ENCODE measurements around the gene GAB2.

GAB2 gene

DNA sequence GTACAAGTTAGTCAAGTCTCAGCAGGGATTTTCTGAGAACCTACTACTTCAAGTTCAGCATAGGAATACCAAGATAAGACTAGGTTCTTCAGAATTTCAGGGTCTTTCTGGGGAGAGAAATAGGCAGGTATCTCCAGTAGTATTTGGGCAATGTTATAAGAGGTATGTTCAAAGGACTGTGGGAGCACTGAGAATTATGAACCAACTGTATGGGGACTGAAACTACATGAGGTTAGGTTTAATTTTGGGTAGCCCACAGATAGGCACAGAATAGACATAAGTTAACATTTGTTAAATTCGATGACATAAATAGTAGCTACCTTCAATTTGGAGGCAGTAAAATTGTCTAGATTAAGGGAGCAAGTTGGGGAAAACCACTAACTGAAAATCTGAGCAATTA, 9.2 kb upstream of the GAB2 start:
- no peak for DNase-seq

DNA sequence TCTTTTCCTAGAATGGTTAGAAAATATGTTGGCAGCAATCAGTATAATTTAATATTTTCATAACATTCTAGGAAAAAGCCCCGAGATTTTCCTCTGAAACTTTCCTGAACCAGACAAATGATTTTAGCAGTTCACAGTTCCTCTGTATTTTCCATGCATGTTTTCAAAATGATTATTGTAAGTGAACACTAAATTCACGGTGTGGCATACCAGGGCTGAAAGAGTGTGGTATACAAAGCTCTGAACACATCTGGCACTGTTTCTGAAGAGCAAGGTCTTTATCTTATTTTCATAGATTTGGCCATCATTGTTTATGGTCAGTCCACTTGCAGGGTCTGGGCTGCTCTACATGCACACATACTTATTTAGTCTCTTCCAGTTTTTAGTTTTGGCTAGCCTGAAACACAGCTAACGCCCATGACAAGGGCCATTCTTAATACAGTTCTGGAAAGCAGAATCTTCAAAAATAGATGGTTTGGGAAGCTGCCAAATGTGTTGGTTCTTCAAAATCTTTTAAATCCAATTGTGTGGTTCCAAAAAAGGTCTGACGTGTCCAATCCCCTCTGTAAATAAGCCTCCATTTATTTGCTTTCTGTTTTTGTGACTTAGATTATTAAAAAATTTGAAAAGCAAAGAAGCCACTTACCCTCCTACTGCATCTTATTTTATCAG, 7.9 kb upstream of the GAB2 start:
- DNase-seq: no peak

DNA sequence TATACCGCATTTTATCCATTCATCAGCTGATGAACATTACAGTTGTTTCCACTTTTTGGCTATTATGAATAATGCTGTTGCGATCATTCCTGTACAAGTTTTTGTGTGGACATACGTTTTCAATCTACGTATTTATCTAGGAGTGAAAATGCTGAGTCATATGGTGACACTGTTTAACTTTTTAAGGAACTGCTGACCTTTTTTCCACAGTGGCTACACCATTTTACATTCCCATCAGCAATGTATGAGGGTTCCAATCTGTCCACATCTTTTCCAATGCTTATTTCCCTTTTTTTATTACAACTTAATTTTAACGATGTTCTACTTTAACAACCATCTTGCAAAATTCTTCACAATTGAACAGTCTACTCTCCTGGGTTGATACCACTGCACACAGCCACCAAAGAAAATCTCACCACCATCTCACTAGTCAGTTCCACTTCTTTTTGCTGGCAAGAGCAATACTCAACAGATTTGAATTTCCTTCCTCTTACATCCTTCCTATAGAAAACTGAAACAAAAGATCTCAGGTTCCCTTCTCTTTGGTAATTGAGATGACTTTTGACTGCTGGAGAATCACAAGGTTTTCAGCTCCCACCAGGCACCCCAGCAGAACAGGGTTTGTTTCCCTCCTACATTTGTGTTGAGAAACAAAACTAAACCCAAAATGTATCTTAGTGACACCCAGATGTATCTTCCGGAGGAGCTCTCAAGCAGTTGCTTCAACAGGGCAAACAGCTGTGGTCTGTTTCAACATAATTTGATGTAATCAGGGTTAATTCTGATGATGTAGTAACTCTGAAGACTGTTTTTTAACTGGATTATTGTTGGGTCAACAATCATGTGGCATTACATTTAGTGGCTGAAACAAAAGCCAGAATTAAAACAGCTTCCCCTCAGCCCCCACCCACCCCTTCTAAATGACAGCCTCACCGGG, 7.0 kb upstream of the GAB2 start:
- no peak for DNase-seq

DNA sequence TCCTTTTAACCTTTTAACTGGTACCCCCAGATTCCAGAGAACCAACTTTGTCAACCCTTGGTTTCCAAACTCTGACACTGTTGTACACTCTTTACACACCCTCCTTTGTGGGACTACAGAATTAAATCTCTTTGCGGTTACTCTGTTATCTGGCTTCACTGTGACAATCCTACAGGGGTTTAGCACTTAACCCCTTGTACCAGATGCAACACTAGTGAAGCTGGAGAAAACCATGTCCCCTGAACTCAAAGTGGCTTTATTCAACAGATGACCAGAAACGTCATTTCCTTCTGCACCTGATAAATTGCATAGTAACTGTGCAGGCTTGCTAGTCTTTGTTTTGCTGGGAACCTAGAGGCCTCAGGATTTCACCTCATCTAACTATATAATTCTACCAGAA, 5.6 kb upstream of the GAB2 start:
- no peak for DNase-seq

DNA sequence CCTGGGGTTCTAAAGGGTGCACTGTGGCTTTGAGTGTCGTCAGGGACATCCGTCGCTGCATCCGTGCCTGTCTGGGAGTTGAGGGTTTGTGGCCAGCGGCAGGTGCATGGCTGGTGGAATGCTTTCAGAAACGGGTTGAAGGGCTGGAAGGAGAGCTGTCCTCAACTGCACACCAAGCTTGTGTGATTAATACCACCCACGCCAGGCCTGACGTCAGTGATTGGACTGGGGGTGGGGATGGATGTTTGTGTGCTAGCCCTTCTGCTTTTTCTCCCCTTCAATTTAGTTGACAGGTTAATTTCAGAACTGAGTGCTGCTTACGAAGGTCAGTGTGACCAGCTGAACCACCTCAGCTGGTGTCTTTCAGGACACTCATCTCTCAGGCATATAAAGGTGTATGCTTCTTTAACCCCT, 3.2 kb upstream of the GAB2 start:
- no peak for DNase-seq

DNA sequence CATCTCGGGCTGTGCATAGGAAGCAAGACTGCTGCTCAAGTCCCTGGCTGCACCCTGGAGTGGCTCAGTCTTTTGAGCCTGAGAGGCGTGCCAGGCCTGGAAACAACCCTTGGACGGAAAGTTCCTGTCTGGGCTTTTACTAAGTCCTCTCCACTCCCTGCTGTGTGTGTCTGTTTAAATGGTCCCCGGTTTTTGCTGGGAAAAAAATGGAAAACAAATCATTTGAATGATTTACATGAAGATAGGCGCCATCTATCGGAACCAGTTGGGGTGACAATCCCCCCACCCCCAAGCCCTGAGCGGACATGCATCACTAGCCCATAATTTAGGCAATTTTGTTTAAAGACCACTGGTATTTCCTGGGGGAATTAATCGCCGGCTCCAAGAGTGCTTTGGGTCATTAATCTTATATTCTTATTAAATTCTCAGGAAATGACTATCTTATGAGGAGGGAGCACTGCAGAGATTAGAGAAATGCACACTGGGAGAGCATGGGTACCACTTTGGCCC, 2.7 kb upstream of the GAB2 start:
- peak; percentile 21 for DNase-seq

DNA sequence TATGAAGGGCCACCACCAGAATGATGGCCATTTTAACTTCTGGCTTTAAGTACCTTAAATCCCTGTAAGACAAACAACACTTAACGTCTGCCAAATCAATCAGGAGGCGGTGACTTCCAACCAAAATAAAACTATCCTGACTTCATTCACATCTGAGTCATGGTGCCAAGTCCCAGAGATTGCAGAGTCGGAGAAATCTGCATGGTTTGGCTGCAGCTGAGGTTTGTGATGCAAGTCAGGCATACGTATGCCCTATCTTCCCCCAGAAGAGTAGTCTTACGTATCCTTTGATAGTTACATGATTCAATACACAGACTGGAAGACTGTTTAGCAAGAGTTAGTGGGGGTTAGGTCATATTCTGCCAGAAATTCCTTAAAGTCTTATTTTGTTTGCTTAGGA, 1.7 kb upstream of the GAB2 start:
- peak; percentile 52 for DNase-seq

DNA sequence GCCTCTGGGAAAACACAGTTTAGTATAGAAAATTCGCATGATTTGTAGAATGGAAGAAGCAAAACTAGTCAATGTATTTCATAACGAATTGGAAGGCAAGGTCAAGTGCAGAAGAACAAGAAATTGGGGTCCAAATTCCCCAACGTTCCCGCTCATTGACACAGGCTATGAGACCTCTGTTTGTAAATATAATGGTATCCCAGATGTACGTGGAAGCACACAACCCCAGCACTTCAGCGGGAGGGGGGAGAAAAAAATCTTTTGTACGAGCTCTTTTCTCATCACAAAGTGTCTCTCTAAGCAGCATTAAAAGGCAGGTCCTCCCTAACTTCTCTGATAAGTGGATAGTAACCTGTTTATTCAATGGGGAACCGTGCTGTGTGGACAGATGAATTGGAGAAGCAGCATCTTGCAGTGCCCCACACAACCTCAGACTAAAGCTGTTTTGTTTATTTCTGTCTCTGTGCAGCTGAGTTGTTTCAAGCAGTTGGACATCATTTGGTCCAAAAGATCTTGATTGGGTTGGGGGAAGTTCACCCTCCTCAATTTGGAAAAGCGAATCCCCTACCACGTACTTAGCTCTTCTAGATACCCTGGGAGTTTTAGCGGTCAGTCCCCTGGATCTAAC, 1.1 kb upstream of the GAB2 start:
- no peak for DNase-seq

DNA sequence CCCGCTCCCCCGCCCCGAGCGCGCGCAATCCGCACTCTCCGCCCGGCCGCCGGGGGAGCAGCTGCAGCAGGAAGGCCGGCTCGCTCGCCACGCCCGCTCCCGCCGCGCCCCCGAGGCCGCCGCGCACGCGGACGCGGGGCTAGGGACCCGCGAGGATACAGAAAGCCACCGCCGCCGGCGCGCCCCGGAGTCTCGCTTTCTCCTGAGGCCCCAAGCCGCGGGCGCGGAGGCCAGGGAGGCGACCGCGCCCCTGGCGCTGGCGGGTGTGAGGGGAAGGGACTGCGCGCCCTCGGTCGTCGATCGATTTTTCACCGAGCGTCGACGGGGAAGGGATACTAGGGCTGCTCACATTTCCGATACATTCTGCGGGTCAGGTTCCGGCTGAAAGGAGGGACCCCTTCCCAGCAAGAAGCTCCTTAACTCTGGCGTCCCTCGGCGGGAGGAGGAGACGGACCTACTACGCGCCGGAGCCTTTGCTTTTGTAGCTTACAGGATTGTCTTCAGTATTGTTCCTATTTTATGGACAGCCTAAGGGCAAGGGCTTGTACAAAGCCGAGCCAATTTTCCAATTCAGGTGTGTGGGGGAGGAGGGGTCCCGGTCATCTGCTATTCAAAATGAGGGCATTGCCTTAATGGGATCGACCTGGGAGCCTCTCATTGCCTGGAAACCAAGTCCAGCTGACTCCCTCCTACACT, 416 bp upstream of the GAB2 start:
- DNase-seq: peak; percentile 63

DNA sequence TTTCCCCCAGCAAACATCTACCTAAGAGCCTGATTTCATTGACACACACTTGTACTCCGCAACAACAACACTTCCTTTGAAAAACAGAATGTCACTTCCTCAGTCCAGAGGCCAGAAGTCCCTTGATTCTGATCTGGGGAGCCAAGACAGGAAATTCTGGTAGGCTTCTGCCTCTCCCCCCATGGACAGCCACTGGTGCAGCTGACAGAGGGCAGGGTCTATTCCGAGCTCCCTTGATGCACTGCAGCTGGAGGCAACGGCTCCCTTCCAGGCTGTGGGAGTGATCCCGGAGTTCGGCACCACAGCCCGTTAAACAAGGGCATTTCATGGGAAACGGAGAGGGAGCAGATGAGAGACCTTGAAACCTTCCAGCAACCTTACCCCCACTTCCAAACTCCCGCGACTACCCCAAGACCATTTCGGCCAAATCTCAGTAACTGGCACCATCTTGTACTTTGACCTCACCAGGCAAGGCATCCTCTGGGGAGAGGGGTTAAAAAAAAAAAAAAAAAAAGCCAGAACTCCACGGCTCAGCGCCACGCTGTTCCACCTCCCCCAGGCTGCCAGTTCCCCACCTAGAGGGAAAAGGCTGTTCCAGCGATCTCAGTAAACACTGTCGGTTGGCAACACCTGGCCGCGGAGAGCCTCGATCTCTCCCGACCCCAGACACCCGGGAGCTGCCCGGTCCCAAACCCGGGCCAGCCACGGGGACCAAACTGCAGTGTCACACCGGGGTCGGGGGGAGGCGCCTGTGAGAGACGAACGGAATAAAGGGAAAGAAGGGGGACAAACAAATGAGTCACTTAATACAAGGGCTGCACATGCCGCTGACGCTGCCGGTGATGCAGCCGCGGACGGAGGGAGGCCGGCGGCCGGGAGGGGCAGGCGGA, 1.1 kb downstream of the GAB2 start:
- peak; percentile 78 for DNase-seq

DNA sequence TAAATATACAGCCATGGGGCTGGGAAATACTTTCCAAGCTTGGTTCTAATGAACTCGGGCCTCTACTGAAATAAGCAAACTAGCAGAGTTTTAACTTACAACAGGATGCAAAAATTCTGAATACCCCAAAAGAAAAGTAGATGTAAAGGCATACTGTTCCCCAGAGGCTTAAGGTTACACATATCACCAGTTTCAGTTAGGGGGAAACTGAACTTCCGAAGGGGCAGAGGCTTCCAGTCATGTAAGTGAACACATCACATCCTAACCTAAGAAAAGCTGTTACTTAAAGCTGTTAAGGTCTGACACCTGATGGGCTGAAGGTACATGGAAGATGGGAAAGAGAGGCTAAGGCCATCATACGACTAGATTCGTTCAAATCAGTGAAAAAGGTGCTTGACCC, 2.3 kb downstream of the GAB2 start:
- DNase-seq: no peak

DNA sequence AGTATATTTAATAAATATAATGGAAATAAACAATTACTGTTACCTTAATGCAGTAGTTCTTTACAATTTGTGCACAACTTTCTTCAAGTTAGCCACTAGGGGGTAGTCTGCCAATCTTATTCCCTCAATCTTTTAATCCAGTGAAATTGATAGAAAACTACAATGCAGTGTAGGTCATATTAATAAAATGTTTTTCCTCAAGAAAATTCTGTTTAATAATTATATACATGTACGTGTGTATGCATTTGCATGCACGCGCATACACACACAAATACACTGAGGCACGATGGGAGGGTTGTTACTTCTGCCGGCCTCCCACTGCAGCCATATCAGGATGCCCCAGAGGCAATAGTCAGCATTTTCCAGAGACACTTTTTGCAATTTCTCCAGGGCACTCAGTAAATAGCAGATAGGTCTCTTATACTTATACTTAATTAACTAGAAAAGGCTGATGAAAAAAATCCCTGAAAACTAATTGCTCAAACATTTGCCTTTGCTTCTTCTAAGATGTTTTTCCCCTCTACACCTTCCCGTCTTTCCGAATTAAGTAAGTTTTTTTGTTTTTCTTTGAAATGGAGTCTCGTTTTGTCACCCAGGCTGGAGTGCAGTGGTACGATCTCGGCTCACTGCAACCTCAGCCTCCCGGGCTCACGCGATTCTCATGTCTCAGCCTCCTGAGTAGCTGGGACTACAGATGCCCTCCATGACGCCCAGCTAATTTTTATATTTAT, 3.1 kb downstream of the GAB2 start:
- DNase-seq: no peak

DNA sequence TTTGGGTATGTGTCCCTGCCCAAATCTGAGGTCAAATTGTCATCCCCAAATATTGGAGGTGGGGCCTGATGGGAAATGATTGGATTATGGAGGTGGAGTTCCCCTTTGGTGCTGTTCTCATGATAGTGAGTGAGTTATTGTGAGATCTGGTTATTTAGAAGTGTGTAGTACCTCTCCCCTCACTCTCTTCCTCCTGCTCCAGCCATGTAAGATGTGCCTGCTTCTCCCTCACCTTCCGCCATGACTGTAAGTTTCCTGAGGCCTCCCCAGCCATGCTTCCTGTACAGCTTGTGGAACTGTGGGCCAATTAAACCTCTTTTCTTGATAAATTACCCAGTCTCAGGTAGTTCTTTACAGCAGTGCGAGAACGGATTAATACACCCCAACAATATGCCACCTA, 9.0 kb downstream of the GAB2 start:
- no peak for DNase-seq

DNA sequence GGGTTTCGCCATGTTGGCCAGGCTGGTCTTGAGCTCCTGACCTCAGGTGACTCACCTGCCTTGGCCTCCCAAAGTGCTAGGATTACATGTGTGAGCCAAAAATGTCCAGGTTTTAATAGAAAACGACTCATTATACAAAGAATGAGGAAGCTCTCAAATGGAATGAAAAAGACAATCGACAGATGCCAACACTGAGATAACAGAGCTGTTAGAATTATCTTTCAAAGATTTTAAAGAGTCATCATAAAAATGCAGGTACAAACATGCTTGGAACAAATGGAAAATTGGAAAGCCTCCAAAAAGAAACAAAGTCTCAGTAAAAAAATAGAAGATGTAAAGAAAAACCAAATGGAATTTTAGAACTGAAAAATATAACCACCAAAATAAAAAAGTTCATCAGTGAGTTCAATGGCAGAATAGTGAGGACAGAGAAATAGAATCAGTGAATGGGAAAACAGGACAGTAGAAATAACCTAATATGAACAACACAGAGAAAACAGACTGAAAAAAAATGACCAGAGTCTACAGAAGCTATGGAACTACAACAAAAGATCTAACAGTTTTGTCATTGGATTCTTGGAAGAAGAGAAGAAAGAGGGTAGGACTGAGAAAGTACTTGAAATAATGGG, 10.9 kb downstream of the GAB2 start:
- no peak for DNase-seq

DNA sequence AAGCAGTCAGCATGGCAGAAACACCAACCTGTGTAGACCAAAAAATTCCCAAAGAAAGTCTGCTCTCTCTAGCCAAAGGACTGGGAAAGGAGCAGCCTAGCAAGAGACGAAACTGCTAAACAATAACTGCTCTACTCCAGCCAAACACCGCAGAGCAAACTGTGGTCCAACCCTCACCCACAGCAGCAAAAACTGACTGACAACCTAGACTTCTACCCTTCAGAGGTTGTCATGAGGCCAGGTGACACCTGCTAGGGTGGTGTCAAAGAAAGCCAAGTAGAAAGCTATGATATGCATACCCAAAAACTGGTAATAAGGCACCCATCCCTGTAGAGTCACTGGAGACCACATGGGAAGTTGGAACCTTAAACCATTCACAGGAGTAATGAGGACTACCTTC, 11.8 kb downstream of the GAB2 start:
- DNase-seq: no peak

DNA sequence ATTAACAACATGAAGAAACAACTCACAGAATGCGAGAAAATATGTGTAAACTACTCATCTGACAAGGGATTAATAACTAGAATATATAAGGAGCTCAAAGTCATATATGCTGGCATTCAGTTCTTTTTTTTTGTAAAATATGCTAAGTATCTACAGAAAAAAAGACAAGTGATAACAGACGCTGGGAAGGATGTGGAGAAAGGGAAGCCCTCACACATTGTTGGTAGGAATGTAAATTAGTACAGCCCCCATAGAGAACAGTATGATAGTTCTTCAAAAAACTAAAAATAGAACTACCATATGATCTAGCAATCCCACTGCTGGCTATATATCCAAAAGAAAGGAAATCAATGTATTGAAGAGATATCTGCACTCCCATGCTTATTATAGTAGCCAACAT, 13.8 kb downstream of the GAB2 start:
- no peak for DNase-seq

DNA sequence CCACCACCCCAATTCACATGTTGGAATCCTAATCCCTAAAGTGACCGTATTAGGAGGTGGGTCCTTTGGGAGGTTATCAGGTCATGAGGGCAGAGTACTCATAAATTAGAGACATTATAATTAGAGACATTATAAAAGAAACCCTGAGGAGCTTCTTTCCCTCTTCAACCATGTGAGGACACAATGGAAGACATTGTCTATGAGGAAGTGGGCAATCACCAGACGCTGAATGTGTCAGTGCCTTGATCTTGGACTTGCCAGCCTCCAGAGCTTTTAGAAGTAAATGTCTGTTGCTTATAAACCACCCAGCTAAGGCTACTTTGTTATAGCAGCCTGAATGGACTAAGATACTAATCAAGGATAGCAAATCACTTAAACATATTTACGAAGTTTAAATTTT, 14.8 kb downstream of the GAB2 start:
- DNase-seq: no peak

DNA sequence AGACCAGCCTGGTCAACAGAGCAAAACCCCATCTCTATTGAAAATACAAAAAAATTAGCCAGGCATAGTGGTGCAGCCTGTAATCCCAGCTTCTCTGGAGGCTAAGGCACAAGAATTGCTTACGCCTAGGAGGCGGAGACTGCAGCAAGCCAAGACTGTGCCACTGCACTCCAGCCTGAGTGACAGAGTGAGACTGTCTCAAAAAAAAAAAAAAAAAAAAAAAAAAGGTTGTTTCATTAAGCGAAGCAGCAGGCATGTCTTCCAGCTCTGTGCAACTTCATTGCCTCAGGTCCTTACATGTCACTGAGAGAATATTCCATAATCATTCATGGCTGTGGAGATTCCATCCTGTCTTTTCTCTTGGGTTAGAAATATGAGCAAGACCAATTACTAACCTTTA, 16.9 kb downstream of the GAB2 start:
- DNase-seq: no peak

DNA sequence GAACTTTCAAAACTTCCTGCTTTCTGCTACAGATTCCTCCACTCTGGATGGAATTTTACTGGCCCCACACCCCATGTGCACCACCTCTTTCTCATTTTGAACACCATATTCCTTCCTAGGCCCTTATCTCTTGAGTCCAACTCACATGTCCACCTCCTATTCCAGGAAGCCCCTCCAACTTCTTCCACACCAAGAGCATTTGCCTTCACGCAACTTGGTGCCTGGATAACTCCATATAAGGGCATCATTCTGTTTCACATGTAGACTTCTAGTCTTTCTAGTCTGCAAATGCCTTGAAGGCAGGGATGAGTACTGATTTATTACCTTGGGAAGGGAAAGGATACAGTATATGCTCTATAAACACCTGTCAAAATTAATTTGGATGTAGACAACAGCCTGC, 17.5 kb downstream of the GAB2 start:
- no peak for DNase-seq

DNA sequence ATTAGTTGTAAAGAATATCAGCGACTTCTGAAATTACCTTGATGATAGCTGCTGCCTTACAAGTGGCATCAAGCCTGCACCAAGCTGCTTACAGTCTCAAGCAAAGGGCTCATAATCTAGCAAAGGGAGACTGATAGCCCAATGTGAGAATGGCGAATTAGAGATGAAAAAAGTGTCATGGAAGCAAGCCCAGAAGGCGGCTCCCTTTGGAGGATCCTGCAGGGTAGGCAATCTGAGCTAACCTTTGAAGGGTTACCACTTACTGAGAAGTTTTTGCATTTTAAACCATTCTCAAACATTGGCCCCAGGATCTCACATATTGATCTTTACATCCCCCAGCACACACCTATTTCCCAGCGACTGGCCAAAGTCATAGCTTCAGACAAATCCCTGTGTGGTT, 18.5 kb downstream of the GAB2 start:
- no peak for DNase-seq

DNA sequence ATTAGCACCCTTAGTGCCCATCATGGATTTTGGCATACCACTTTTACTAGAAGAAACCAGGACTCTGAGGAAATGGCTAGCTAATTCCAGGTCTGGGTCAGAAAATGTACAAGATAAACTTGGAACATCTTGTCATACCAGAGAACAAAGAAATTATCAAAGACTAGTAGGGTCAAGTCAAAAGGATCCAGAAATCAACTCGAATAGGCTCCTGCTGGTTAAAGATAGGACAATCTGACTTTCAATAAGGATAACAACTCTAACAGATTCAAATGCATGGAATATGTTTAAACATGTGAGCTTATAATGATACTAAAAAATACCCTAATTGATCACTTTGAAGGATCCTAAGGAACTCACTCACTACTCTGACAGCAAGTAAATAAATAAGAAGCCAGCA, 18.9 kb downstream of the GAB2 start:
- no peak for DNase-seq
